NOMO-1 treated with DMSO at 0.1 percent for 48 hours (cell line): ENCODE results near the gene SLC12A8.

Source experiments
- DNase-seq: peaks from one replicate; lab custom pipeline; 2025; ENCODE audit not compliant: unreplicated experiment; lab: John Stamatoyannopoulos, UW

SLC12A8 gene

GRCh38 chr3:125188955-125189354 lies 23.6 kb downstream of the SLC12A8 start:
- no peak for DNase-seq

GRCh38 chr3:125187599-125187910 lies 25.0 kb downstream of the SLC12A8 start:
- no peak for DNase-seq

GRCh38 chr3:125186800-125187598 lies 25.5 kb downstream of the SLC12A8 start:
- DNase-seq: no peak

- DNase-seq: no peak
These were observed 26.2 kb downstream of the SLC12A8 start for GRCh38 chr3:125186261-125186787.

GRCh38 chr3:125185805-125186204 lies 26.7 kb downstream of the SLC12A8 start:
- DNase-seq: no peak

- DNase-seq: no peak
These were observed 32.7 kb downstream of the SLC12A8 start for GRCh38 chr3:125179884-125180240.

- DNase-seq: peak; percentile 29
These were observed 33.2 kb downstream of the SLC12A8 start for GRCh38 chr3:125179143-125179883.

GRCh38 chr3:125177746-125178145 lies 34.8 kb downstream of the SLC12A8 start:
- no peak for DNase-seq

GRCh38 chr3:125175295-125176078 lies 37.1 kb downstream of the SLC12A8 start:
- no peak for DNase-seq

GRCh38 chr3:125172346-125172745 lies 40.2 kb downstream of the SLC12A8 start:
- DNase-seq: no peak

GRCh38 chr3:125168711-125169393 lies 43.7 kb downstream of the SLC12A8 start:
- no peak for DNase-seq

GRCh38 chr3:125166599-125167136 lies 45.9 kb downstream of the SLC12A8 start:
- DNase-seq: no peak

GRCh38 chr3:125165948-125166553 lies 46.5 kb downstream of the SLC12A8 start:
- no peak for DNase-seq

- DNase-seq: no peak
These were observed 47.2 kb downstream of the SLC12A8 start for GRCh38 chr3:125165189-125165947.

- peak; percentile 67 for DNase-seq
These were observed 48.6 kb downstream of the SLC12A8 start for GRCh38 chr3:125163739-125164601.

GRCh38 chr3:125161607-125162219 lies 50.8 kb downstream of the SLC12A8 start:
- DNase-seq: no peak

GRCh38 chr3:125160606-125161371 lies 51.8 kb downstream of the SLC12A8 start:
- DNase-seq: no peak
